Endodermal cell (in vitro differentiated cells): ENCODE results near the gene PIWIL4. TPM values are rescaled to one million over a fixed set of nuclear protein-coding genes. Genes with fewer than 3 reads are reported as not detected.

ENCODE experiments used
- DNase-seq: peaks from one replicate; pipeline ENCODE4 v3.0.0-alpha.2; 2017
- H3K27ac ChIP-seq: 2 replicates; pipeline ENCODE4 v1.5.1; 2013; ENCODE audit warnings: mild to moderate bottlenecking, low read depth, low read length, moderate library complexity
- H3K27me3 ChIP-seq: 2 replicates; pipeline ENCODE4 v1.6.1; 2013; ENCODE audit warnings: mild to moderate bottlenecking, low read length, moderate library complexity; ENCODE audit not compliant: insufficient read depth, control insufficient read depth, poor library complexity, severe bottlenecking
- H3K36me3 ChIP-seq: 2 replicates; pipeline ENCODE4 v1.7.0; 2013; ENCODE audit warnings: mild to moderate bottlenecking, low read length, moderate library complexity; ENCODE audit not compliant: control insufficient read depth, insufficient read depth
- H3K4me1 ChIP-seq: one replicate; pipeline ENCODE4 v1.7.0; 2013; ENCODE audit warnings: low read length; ENCODE audit not compliant: control insufficient read depth, insufficient read depth
- H3K4me3 ChIP-seq: 2 replicates; pipeline ENCODE4 v1.5.1; 2013; ENCODE audit warnings: mild to moderate bottlenecking, low read length, moderate library complexity
- H3K9ac ChIP-seq: 2 replicates; pipeline ENCODE4 v1.6.1; 2013; ENCODE audit warnings: mild to moderate bottlenecking, low read length, moderate library complexity; ENCODE audit not compliant: poor library complexity, severe bottlenecking; ENCODE audit errors: extremely low read depth
- H3K9me3 ChIP-seq: 2 replicates; pipeline ENCODE4 v1.6.1; 2013; ENCODE audit warnings: mild to moderate bottlenecking, low read length, moderate library complexity; ENCODE audit not compliant: control insufficient read depth
- H3K27ac Mint-ChIP-seq: 2 replicates; pipeline ENCODE4 v1.8.0; 2020; ENCODE audit warnings: mixed read lengths
- H3K27me3 Mint-ChIP-seq: 2 replicates; pipeline ENCODE4 v1.8.0; 2021; ENCODE audit warnings: mild to moderate bottlenecking, mixed read lengths; ENCODE audit not compliant: insufficient read depth
- H3K36me3 Mint-ChIP-seq: 2 replicates; pipeline ENCODE4 v1.8.0; 2020; ENCODE audit warnings: low read depth, mixed read lengths
- H3K4me1 Mint-ChIP-seq: 2 replicates; pipeline ENCODE4 v1.8.0; 2020; ENCODE audit warnings: mixed read lengths
- H3K4me3 Mint-ChIP-seq: 2 replicates; pipeline ENCODE4 v1.8.0; 2020; ENCODE audit warnings: mild to moderate bottlenecking, moderate library complexity, mixed read lengths
- H3K9me3 Mint-ChIP-seq: 2 replicates; pipeline ENCODE4 v1.8.0; 2020; ENCODE audit warnings: mild to moderate bottlenecking, mixed read lengths
- CTCF ChIP-seq: fragments of 200-600 bp; sonication (generic); conservative IDR thresholded peaks from 2 replicates; pipeline ENCODE4 v1.5.0; 2021; ENCODE audit warnings: antibody characterized with exemption, mild to moderate bottlenecking
- WGBS, 2 experiments: methylation state at CpG; one replicate each; pipeline versions ENCODE4 v1.1.5 to v1.1.7; 2013; ENCODE audit warnings: missing lambda C conversion rate in 2 of 2, mixed read lengths in 1 of 2; ENCODE audit not compliant: insufficient coverage in 1 of 2, insufficient read length in 1 of 2; 5-methylcytosine and 5-hydroxymethylcytosine counted together
- total RNA-seq, 2 donors: library from RNA; stranded (reverse); fragmentation: NEBNext Ultra II Directional in 1 of 2; extraction: Animal tissue kit (Norgen Biotek cat#: 25700) in 1 of 2; gene quantifications; 2 replicates in 1 of 2; 3 replicates in 1 of 2; pipeline ENCODE4 v1.2.1, GENCODE V29; 2021

Gene PIWIL4
- total RNA-seq, 2 donors from 2014 or later = 0.24 to 0.82 TPM

GRCh38 chr11:94581926-94582325 is 14.8 kb downstream of the PIWIL4 start:
- DNase-seq = no peak
- H3K9ac ChIP-seq = no peak overlapping the region
- H3K4me1 ChIP-seq = peaks cover 3% of the 10 kb centered on the region
- H3K9me3 ChIP-seq = no peaks in the 10 kb centered on the region
- Mint-ChIP-seq H3K9me3 (no peaks in the 10 kb centered on the region), H3K27me3 (peaks cover 3% of the 10 kb centered on the region), H3K4me3 (no peak overlapping the region), H3K27ac (no peak overlapping the region), H3K36me3 (no peaks in the 10 kb centered on the region), H3K4me1 (peaks cover 6% of the 10 kb centered on the region)
- no peaks in the 10 kb centered on the region for H3K36me3 ChIP-seq
- no peaks in the 10 kb centered on the region for H3K27me3 ChIP-seq
- TF ChIP-seq CTCF = no peak
- H3K27ac ChIP-seq = no peak overlapping the region
- no CpG with 5 or more reads among the region's 1 CpG for WGBS, 2 experiments
- no peak overlapping the region for H3K4me3 ChIP-seq

- Mint-ChIP-seq H3K4me1 (peaks cover 10% of the 10 kb centered on the region), H3K27me3 (peaks cover 3% of the 10 kb centered on the region), H3K4me3 (no peak overlapping the region), H3K27ac (no peak overlapping the region), H3K36me3 (no peaks in the 10 kb centered on the region), H3K9me3 (no peaks in the 10 kb centered on the region)
- Histone ChIP-seq H3K9ac (no peak overlapping the region), H3K36me3 (no peaks in the 10 kb centered on the region), H3K27ac (no peak overlapping the region), H3K9me3 (no peaks in the 10 kb centered on the region), H3K27me3 (no peaks in the 10 kb centered on the region), H3K4me1 (peaks cover 3% of the 10 kb centered on the region), H3K4me3 (no peak overlapping the region)
- DNase-seq = no peak
- 88 to 95% methylated on average over 4 of the region's 4 CpGs for WGBS, 2 experiments
- TF ChIP-seq CTCF = no peak
Observed at GRCh38 chr11:94583213-94583865, 16.2 kb downstream of the PIWIL4 start.

- peaks cover 10% of the 10 kb centered on the region for H3K4me1 Mint-ChIP-seq
Observed at GRCh38 chr11:94583866-94584500, 16.8 kb downstream of the PIWIL4 start.

More at GRCh38 chr11:94583866-94584500, 16.8 kb downstream of the PIWIL4 start:
- Histone ChIP-seq H3K27me3 (no peaks in the 10 kb centered on the region), H3K9ac (no peak overlapping the region), H3K9me3 (no peaks in the 10 kb centered on the region), H3K4me1 (peaks cover 3% of the 10 kb centered on the region), H3K4me3 (no peak overlapping the region), H3K36me3 (no peaks in the 10 kb centered on the region), H3K27ac (no peak overlapping the region)
- Mint-ChIP-seq H3K27ac (no peak overlapping the region), H3K9me3 (no peaks in the 10 kb centered on the region), H3K36me3 (no peaks in the 10 kb centered on the region), H3K27me3 (peaks cover 3% of the 10 kb centered on the region), H3K4me3 (no peak overlapping the region)
- no peak for TF ChIP-seq CTCF
- 90 to 99% methylated on average over 1 to 3 of the region's 3 CpGs for WGBS, 2 experiments
- DNase-seq = no peak
